ENCODE data around the gene F8. TPM values are rescaled to one million over a fixed set of nuclear protein-coding genes. Genes with fewer than 3 reads are reported as not detected.

The F8 gene
- total RNA-seq, 1 experiment from 2014 or later: 12.4 TPM

DNA sequence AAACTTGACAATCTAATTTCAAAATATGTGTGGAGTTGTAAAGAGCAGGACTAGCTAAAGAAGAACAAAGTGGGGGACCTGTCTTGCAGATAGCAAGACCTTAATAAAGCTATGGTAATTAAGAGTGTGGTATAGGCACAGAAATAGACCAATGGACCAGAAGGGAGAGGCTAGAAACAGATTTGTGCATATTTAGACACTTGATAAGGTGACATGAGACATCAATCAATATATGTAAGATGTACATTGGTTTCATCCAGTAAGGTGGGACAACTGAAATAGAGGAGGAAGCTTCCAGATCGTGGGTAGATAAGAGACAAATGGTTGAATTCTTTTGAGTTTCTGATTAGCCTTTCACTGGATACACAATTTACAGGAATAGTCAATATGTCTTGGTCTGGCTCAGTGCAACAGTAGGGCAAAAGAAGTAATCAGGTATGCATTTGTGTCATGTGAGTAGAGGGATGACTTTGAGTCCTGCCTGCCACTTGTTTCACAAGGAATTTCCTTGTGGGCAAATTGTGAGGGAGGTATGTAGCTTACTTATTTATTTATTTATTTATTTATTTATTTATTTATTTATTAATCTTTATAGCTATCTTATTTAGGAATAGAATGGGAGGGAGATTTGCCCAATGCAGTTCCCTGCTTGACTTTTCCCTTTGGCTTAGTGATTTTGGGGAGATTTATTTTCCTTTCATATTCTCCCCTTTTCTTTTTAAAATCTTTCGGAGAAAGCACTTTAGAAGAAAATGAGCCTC lies 210.0 kb downstream of the F8 start:
- DNase-seq (ENCODE audit: low read depth, low spot score) (no peak), ATAC-seq (no peak)
- peaks cover 8% of the 10 kb centered on the region for H3K4me1 ChIP-seq (ENCODE audit: control insufficient read depth, insufficient read depth, low read length)
- no peak overlapping the region for H3K27ac ChIP-seq (ENCODE audit: low read length)
- H3K36me3 ChIP-seq (ENCODE audit: control insufficient read depth, insufficient read depth, low read length): no peaks in the 10 kb centered on the region
- no TSS peak for BruUV-seq (replicated peaks)
- intact Hi-C loops (cut with micrococcal nuclease; ENCODE audit: unreplicated experiment) (no loop called here), in situ Hi-C loops (cut with HindIII; ENCODE audit: low pct_unique_long_range_greater_than_20kb, low sequenced_read_pairs) (no loop called here)
- TF ChIP-seq POLR2AphosphoS5 (IDR thresholded peaks at IDR 0.05; ENCODE audit: low read depth, low read length) (no peak), SIN3A (IDR thresholded peaks at IDR 0.05; ENCODE audit: borderline replicate concordance, insufficient read depth, low read depth, low read length) (no peak), TCF7L2 (IDR thresholded peaks at IDR 0.05; ENCODE audit: low read depth, low read length) (no peak)
- TF ChIP-seq, protein P1, sequence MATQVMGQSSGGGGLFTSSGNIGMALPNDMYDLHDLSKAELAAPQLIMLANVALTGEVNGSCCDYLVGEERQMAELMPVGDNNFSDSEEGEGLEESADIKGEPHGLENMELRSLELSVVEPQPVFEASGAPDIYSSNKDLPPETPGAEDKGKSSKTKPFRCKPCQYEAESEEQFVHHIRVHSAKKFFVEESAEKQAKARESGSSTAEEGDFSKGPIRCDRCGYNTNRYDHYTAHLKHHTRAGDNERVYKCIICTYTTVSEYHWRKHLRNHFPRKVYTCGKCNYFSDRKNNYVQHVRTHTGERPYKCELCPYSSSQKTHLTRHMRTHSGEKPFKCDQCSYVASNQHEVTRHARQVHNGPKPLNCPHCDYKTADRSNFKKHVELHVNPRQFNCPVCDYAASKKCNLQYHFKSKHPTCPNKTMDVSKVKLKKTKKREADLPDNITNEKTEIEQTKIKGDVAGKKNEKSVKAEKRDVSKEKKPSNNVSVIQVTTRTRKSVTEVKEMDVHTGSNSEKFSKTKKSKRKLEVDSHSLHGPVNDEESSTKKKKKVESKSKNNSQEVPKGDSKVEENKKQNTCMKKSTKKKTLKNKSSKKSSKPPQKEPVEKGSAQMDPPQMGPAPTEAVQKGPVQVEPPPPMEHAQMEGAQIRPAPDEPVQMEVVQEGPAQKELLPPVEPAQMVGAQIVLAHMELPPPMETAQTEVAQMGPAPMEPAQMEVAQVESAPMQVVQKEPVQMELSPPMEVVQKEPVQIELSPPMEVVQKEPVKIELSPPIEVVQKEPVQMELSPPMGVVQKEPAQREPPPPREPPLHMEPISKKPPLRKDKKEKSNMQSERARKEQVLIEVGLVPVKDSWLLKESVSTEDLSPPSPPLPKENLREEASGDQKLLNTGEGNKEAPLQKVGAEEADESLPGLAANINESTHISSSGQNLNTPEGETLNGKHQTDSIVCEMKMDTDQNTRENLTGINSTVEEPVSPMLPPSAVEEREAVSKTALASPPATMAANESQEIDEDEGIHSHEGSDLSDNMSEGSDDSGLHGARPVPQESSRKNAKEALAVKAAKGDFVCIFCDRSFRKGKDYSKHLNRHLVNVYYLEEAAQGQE (IDR thresholded peaks at IDR 0.05; ENCODE audit: insufficient read depth in 1 of 2, low read depth in 2 of 2, low read length in 1 of 2): no peak
- TF ChIP-seq, protein P2, sequence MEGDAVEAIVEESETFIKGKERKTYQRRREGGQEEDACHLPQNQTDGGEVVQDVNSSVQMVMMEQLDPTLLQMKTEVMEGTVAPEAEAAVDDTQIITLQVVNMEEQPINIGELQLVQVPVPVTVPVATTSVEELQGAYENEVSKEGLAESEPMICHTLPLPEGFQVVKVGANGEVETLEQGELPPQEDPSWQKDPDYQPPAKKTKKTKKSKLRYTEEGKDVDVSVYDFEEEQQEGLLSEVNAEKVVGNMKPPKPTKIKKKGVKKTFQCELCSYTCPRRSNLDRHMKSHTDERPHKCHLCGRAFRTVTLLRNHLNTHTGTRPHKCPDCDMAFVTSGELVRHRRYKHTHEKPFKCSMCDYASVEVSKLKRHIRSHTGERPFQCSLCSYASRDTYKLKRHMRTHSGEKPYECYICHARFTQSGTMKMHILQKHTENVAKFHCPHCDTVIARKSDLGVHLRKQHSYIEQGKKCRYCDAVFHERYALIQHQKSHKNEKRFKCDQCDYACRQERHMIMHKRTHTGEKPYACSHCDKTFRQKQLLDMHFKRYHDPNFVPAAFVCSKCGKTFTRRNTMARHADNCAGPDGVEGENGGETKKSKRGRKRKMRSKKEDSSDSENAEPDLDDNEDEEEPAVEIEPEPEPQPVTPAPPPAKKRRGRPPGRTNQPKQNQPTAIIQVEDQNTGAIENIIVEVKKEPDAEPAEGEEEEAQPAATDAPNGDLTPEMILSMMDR (IDR thresholded peaks at IDR 0.05): no peak
- ChIA-PET CTCF (no interaction called here), POLR2A (no interaction called here)
- peaks cover 1% of the 10 kb centered on the region; the same call in 1 of the 2 replicates for H3K9me3 ChIP-seq (ENCODE audit: control insufficient read depth, insufficient read depth, low read depth, low read length)
- no peak overlapping the region for H3K4me3 ChIP-seq (ENCODE audit: low read depth in 2 of 2, low read length in 2 of 2)
- no peaks in the 10 kb centered on the region for H3K27me3 ChIP-seq (ENCODE audit: control insufficient read depth, insufficient read depth, low read length)

DNA sequence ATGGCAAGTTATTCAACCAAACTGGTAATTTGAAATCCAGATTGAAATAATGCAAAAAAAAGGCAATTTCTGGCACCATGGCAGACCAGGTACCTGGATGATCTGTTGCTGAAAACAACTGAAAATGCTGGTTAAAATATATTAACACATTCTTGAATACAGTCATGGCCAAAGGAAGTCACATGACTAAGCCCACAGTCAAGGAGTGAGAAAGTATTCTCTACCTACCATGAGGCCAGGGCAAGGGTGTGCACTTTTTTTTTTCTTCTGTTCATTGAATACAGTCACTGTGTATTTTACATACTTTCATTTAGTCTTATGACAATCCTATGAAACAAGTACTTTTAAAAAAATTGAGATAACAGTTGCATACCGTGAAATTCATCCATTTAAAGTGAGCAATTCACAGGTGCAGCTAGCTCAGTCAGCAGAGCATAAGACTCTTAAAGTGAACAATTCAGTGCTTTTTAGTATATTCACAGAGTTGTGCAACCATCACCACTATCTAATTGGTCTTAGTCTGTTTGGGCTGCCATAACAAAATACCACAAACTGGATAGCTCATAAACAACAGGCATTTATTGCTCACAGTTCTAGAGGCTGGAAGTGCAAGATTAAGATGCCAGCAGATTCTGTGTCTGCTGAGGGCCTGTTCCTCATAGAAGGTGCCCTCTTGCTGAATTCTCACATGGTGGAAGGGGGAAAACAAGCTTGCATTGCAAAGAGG lies 212.4 kb downstream of the F8 start:
- H3K36me3 ChIP-seq (ENCODE audit: control insufficient read depth, insufficient read depth, low read length): no peaks in the 10 kb centered on the region
- H3K4me1 ChIP-seq (ENCODE audit: control insufficient read depth, insufficient read depth, low read length): peaks cover 6% of the 10 kb centered on the region
- no peak for ATAC-seq
- CTCF ChIA-PET: no interaction called here
- BruUV-seq (replicated peaks): no TSS peak
- POLR2A ChIA-PET: no interaction called here
- no peak overlapping the region for H3K27ac ChIP-seq (ENCODE audit: low read length)
- intact Hi-C loops (cut with micrococcal nuclease; ENCODE audit: unreplicated experiment): no loop called here
- H3K9me3 ChIP-seq (ENCODE audit: control insufficient read depth, insufficient read depth, low read depth, low read length): peaks cover 8% of the 10 kb centered on the region; the same call in 1 of the 2 replicates
- in situ Hi-C loops (cut with HindIII; ENCODE audit: low pct_unique_long_range_greater_than_20kb, low sequenced_read_pairs): no loop called here
- no peak for DNase-seq (ENCODE audit: low read depth, low spot score)
- TF ChIP-seq TCF7L2 (IDR thresholded peaks at IDR 0.05; ENCODE audit: low read depth, low read length) (no peak), SIN3A (IDR thresholded peaks at IDR 0.05; ENCODE audit: borderline replicate concordance, insufficient read depth, low read depth, low read length) (no peak), POLR2AphosphoS5 (IDR thresholded peaks at IDR 0.05; ENCODE audit: low read depth, low read length) (no peak)
- TF ChIP-seq, protein P2 (IDR thresholded peaks at IDR 0.05): no peak
- TF ChIP-seq, protein P1 (IDR thresholded peaks at IDR 0.05; ENCODE audit: insufficient read depth in 1 of 2, low read depth in 2 of 2, low read length in 1 of 2): no peak
- H3K4me3 ChIP-seq (ENCODE audit: low read depth in 2 of 2, low read length in 2 of 2): no peak overlapping the region
- no peaks in the 10 kb centered on the region for H3K27me3 ChIP-seq (ENCODE audit: control insufficient read depth, insufficient read depth, low read length)
